Muscle layer of duodenum (tissue), 2 donors: Measurements from ENCODE around the gene TNPO1.
"Not testable (repeated sequence)": the region's sequence is repeated elsewhere in the genome, so short reads cannot be mapped to it uniquely, and the experiment has no call there.

Experiments
- H3K27ac ChIP-seq: one replicate; pipeline ENCODE4 v1.7.0; 2013; ENCODE audit warnings: mild to moderate bottlenecking, low read length
- H3K27me3 ChIP-seq: one replicate; pipeline ENCODE4 v1.7.0; 2013; ENCODE audit warnings: low read depth, mild to moderate bottlenecking, control low read depth, low read length
- H3K36me3 ChIP-seq, 2 donors: one replicate each; pipeline ENCODE4 v1.7.0; 2013; ENCODE audit warnings: low read length in 2 of 2, control low read depth in 1 of 2, mild to moderate bottlenecking in 1 of 2; ENCODE audit not compliant: insufficient read depth in 2 of 2, control insufficient read depth in 1 of 2
- H3K4me1 ChIP-seq, 2 donors: one replicate each; pipeline ENCODE4 v1.7.0; 2013; ENCODE audit warnings: low read length in 2 of 2, mild to moderate bottlenecking in 2 of 2, control low read depth in 1 of 2, moderate library complexity in 1 of 2; ENCODE audit not compliant: insufficient read depth in 2 of 2, control insufficient read depth in 1 of 2
- H3K4me3 ChIP-seq, 2 donors: one replicate each; pipeline ENCODE4 v1.7.0; 2013; ENCODE audit warnings: low read length in 2 of 2, low read depth in 1 of 2, mild to moderate bottlenecking in 1 of 2
- H3K9me3 ChIP-seq, 2 donors: one replicate each; pipeline ENCODE4 v1.7.0; 2013; ENCODE audit warnings: low read length in 2 of 2, control low read depth in 1 of 2, mild to moderate bottlenecking in 1 of 2; ENCODE audit not compliant: control insufficient read depth in 1 of 2
- donor health status: healthy.

Gene TNPO1

DNA sequence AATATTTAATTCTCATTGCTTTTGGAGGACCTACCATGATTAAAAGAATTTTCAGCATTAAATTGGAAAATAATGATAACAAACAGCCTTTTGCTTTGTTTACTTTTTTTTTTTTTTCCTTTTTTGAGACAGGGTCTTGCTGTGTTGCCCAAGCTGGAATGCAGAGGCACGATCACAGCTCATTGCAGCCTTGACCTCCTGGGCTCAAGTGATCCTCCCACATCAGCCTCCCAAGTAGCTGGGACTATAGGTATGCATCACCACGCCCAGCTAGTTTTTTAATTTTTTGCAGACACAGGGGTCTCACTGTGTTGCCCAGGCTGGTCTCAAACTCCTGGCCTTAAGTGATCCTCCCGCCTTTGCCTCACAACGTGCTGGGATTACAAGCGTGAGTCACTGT, 23.8 kb upstream of the TNPO1 start:
- H3K4me3 ChIP-seq, H3K36me3 ChIP-seq, H3K4me1 ChIP-seq, H3K27ac ChIP-seq, H3K9me3 ChIP-seq, H3K27me3 ChIP-seq: not testable (repeated sequence)

DNA sequence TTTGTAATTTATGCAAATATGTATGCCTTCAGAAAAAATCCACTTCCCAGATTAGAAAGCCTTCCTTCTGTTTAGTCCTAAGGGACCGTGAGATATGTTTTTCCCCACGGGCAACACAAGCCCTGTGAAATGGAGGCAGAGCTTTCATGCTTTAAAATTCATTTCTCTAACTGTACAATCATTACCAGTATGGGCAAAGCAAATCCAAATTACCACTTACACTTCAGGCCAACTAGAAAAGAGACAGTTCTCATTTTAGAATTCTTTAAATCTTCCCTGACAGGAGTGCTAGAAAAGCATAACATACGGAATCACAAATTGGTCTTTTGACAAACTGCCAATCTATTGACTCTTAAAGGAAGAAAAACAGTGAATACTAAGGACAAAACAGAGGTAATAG, 20.5 kb upstream of the TNPO1 start:
- no peaks in the 10 kb centered on the region for H3K9me3 ChIP-seq
- H3K27me3 ChIP-seq = no peaks in the 10 kb centered on the region
- H3K27ac ChIP-seq = no peak overlapping the region
- H3K4me1 ChIP-seq = no peaks in the 10 kb centered on the region
- no peaks in the 10 kb centered on the region for H3K36me3 ChIP-seq
- H3K4me3 ChIP-seq = no peak overlapping the region

DNA sequence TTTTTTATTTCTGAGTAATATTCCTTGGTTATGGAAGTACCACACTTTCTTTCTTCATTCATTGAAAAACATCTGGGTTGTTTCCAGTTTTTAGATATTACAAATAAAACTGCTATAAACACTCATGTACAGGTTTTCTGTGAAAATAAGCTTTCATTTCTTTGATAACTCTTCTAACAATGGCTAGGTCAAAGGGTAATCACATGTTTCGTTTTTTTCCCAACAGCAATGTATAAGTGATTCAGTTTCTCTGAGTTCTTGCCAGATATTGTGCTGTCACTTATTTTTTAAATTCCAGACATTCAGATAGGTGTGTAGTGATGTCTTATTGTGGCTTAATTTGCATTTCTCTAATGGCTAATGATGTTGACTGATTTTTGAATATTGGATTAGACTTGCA, 16.7 kb upstream of the TNPO1 start:
- no peak overlapping the region for H3K27ac ChIP-seq
- no peaks in the 10 kb centered on the region for H3K27me3 ChIP-seq
- no peaks in the 10 kb centered on the region for H3K9me3 ChIP-seq
- no peak overlapping the region for H3K4me3 ChIP-seq
- H3K36me3 ChIP-seq = no peaks in the 10 kb centered on the region
- no peaks in the 10 kb centered on the region for H3K4me1 ChIP-seq

DNA sequence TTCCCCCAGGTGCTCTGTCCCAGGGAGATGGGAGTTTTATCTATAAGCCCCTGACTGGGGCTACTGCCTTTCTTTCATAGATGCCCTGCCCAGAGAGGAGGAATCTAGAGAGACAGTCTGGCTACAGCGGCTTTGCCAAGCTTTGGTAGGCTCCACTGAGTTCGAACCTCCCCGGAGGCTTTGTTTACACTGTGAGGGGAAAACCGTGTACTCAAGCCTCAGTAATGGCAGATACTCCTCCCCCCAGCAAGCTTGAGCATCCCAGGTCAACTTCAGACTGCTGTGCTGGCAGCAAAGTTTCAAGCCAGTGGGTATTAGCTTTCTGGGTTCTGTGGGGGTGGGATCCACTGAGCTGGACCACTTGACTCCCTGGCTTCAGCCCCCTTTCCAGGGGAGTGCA, 7.8 kb upstream of the TNPO1 start:
- H3K9me3 ChIP-seq, H3K4me1 ChIP-seq, H3K4me3 ChIP-seq, H3K36me3 ChIP-seq, H3K27me3 ChIP-seq, H3K27ac ChIP-seq: not testable (repeated sequence)

DNA sequence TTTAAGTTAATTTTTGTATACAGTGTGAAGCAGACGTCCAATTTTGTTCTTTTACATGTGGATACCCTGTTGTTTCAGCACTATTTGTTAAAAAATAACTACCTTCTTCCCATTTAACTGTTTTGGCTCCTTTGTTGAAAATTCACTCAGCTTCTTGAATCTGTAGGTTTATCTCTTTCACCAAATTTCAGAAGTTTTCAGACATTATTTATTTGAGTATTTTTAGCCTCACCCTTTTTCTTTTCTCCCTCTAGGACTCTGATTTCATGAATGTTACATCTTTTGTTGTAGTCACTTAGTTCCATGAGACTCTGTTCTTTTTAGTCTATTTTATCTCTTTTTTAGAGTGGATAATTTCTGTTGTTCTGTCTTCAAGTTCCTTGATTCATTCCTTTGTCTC, 4.6 kb upstream of the TNPO1 start:
- no peaks in the 10 kb centered on the region for H3K9me3 ChIP-seq
- no peak overlapping the region for H3K27ac ChIP-seq
- H3K36me3 ChIP-seq = peaks cover 0 to 6% of the 10 kb centered on the region in 2 donors
- H3K4me3 ChIP-seq = no peak overlapping the region
- no peaks in the 10 kb centered on the region for H3K4me1 ChIP-seq
- no peaks in the 10 kb centered on the region for H3K27me3 ChIP-seq

DNA sequence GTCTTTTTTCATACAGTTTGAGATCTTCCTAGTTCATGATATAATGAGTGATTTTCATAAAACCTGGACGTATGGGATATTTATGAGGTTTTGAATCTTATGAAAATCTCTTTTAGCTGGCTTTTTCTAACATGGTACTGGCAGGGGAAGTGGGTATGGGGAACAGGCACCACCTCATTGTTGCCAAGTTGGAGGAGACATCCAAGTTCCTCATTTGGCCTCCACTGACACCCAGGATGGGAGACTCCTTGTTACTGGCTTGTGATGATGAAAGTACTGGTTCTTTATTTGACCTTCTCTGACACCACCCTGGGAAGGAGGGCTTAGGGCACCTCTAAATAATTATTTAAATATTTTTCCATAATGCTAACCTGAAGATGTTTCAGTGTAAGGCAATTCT, 4.0 kb upstream of the TNPO1 start:
- H3K36me3 ChIP-seq = peaks cover 0 to 8% of the 10 kb centered on the region in 2 donors

DNA sequence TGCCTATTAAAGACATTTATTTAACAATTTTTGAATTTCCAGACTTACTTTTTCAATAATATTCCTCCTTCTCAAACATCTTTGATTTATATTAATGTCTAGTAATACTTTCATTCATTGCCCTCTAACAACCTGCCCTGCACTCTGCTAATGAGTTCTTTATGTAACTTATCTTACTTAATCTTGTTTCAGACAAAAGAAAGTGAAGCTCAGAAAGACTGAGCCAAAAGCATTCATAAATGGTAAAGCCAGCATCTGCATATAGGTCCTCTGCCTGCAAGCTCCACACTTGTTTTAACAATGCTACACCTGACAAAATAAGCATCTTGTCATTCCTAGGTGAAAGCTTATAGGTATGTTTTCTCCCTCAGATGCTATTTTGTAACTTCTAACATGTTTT, 2.4 kb upstream of the TNPO1 start:
- peaks cover 8% of the 10 kb centered on the region in 2 donors for H3K4me1 ChIP-seq
- no peak overlapping the region for H3K4me3 ChIP-seq
- peaks cover 0 to 8% of the 10 kb centered on the region in 2 donors for H3K36me3 ChIP-seq
- no peaks in the 10 kb centered on the region for H3K9me3 ChIP-seq
- H3K27ac ChIP-seq = no peak overlapping the region
- H3K27me3 ChIP-seq = no peaks in the 10 kb centered on the region

More for the DNA sequence above, 4.0 kb upstream of the TNPO1 start:
- Histone ChIP-seq H3K27me3 (no peaks in the 10 kb centered on the region), H3K4me3 (no peak overlapping the region), H3K27ac (no peak overlapping the region), H3K4me1 (no peaks in the 10 kb centered on the region), H3K9me3 (no peaks in the 10 kb centered on the region)

DNA sequence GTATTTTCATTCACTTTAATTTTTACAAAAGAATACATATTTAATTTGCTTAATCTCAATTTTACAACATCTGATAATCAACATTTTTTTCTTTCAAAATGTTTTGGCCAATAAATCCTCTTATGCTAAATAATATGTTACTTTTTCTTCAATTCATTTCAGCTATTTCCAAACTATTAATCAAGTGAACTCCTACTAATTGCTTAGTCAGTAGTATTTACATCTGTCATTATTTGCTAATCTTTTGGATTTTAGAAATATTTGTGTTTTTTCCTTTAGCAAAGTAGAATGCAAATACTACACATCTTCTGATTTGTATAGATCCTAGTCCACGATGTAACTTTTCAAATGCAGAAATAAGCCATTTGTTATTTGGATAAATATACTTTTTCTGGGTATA, 1.6 kb upstream of the TNPO1 start:
- peaks cover 8 to 14% of the 10 kb centered on the region in 2 donors for H3K4me1 ChIP-seq

DNA sequence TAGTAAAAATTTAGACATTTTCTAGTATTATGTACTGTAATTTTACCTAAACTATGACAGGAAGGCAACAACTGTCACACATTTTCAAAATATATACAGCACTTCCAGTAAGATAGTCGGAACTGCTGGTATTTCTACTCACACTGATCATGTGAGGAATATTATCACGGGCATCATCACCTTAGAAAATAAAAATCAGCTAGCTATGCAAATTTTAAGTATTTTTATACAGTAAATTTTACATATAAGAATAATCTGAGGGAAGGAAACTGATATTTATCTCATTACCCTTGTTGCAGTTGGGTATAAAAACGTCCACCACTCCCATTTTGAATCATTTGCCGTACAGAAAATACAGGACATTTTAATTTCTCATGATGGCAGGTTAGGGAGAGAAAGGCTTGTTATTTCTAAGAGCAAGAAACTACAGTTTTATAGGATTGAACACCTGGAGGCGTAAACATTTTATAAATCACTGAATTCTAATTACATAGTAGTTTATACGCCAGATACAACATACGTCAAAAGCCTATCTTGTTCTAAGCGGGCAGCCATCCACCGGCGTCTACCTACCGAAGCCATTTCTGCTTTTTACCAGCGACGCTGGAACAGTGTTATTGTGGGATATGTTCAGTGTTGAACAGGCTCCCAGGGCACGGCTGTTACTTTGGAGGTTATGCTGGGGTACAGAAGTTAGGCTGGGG, 729 bp upstream of the TNPO1 start:
- peaks cover 0 to 8% of the 10 kb centered on the region in 2 donors for H3K36me3 ChIP-seq
- peak overlapping the region; percentile 93 for H3K27ac ChIP-seq

More for the DNA sequence above, 1.6 kb upstream of the TNPO1 start:
- Histone ChIP-seq H3K4me3 (no peak overlapping the region), H3K36me3 (peaks cover 0 to 8% of the 10 kb centered on the region in 2 donors), H3K9me3 (no peaks in the 10 kb centered on the region), H3K27ac (no peak overlapping the region), H3K27me3 (no peaks in the 10 kb centered on the region)

DNA sequence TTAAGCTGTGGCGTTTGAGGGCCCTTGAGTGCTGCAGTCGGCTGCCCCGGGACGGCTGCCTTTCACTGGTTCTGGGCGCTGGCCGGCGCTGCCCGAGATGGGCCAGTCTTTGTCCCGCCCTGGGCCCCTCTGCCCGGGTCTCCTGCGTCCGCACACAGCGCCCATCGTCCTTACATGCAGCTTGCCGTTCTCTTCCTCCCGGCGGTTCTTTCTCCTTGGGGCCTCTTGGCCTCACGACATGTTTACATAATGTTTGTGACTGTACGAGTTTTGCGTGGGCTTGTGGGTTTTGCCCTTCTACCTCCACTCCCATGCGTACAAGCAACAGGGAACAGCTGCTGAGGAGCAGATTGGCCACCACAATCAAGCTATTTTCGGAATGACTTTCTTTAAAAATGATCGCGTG, 618 bp downstream of the TNPO1 start:
- H3K27ac ChIP-seq = peak overlapping the region; percentile 90
- peak overlapping the region; percentile 87 to 94 for H3K4me3 ChIP-seq
- H3K36me3 ChIP-seq = peaks cover 0 to 8% of the 10 kb centered on the region in 2 donors
- no peaks in the 10 kb centered on the region for H3K9me3 ChIP-seq
- no peaks in the 10 kb centered on the region for H3K27me3 ChIP-seq
- peaks cover 8 to 17% of the 10 kb centered on the region in 2 donors for H3K4me1 ChIP-seq

More for the DNA sequence above, 729 bp upstream of the TNPO1 start:
- peak overlapping the region; percentile 70 to 87 for H3K4me3 ChIP-seq
- H3K27me3 ChIP-seq = no peaks in the 10 kb centered on the region
- H3K9me3 ChIP-seq = no peaks in the 10 kb centered on the region
- H3K4me1 ChIP-seq = peaks cover 8 to 17% of the 10 kb centered on the region in 2 donors

DNA sequence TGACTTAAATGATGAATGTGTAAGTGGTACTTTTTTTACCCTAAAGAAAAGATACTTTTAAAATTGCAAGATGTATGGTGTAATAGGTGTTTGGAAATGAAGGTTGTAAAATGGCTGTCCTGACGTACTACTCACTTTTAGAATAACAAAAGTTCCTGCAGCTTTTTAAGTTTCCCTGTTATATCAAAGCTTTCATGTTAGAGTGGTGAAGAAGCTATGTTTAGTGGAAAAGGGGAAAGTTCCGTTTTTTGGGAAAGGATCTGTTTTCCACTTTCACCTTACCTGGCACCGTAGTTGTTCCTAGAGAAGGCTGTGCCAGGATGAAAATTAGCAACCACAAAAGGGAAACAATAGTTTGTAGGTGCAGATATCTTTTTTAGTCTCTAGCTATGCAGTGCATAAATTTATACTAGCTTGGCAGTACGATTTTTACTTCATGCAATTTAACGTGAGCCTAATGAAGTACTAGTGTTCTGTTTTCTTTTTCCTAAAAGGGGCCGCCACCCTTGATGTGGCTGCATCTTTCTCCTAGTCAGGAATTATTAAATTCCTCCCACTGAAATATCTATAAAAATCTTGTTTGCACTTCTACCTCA, 1.3 kb downstream of the TNPO1 start:
- Histone ChIP-seq H3K36me3 (peaks cover 0 to 8% of the 10 kb centered on the region in 2 donors), H3K27me3 (no peaks in the 10 kb centered on the region), H3K9me3 (no peaks in the 10 kb centered on the region), H3K4me3 (peak overlapping the region; percentile 87 to 94), H3K4me1 (peaks cover 8 to 17% of the 10 kb centered on the region in 2 donors), H3K27ac (peak overlapping the region; percentile 90)
